ENCODE results near the gene KIF5C.

The KIF5C gene

GRCh38 chr2:149004836-149005235 is 129.8 kb downstream of the KIF5C start:
- TF ChIP-seq CTCF (conservative IDR thresholded peaks at IDR 0.05; ENCODE audit: low read depth, low read length), result no peak
- H3K4me3 ChIP-seq (ENCODE audit: low read depth, low read length), result no peak overlapping the region
- DNase-seq (ENCODE audit: low read depth), result peak; percentile 26

GRCh38 chr2:149005471-149006077 is 130.5 kb downstream of the KIF5C start:
- H3K4me3 ChIP-seq (ENCODE audit: low read depth, low read length), result no peak overlapping the region
- DNase-seq (ENCODE audit: low read depth), result peak; percentile 26
- no peak for TF ChIP-seq CTCF (conservative IDR thresholded peaks at IDR 0.05; ENCODE audit: low read depth, low read length)

DNA sequence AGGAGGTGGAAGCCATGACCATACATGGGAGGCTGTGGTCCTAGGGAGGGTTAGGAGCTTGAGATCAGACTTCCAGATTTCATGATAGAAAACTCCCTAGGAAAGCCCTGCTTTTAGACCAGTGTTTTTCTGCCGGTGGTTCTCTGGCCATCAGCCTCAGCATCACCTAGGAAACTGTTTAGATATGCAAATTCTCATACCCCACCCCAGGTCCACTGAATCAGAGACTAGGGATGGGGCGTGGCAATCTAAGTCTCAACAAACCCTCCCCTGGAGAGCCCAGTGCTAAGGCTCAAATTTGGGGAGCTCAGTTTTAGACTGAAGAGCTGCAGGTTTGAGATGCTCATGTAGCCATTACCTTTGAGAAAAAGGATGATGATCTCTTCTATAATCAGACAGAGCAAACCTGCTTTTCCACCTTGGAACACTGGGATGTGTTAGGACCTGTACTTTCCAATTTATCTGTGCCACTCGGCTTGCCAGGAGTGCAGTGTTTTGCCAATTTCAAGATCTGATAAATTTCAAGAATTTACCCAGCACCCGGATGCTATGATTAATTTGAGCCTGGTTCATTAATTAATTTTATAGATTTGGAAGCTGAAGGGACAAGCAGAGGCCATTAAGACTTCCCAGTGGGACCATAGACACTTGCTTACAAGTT is 132.0 kb downstream of the KIF5C start:
- DNase-seq (ENCODE audit: low read depth), result no peak
- no peak overlapping the region for H3K4me3 ChIP-seq (ENCODE audit: low read depth, low read length)
- TF ChIP-seq CTCF (conservative IDR thresholded peaks at IDR 0.05; ENCODE audit: low read depth, low read length), result no peak

DNA sequence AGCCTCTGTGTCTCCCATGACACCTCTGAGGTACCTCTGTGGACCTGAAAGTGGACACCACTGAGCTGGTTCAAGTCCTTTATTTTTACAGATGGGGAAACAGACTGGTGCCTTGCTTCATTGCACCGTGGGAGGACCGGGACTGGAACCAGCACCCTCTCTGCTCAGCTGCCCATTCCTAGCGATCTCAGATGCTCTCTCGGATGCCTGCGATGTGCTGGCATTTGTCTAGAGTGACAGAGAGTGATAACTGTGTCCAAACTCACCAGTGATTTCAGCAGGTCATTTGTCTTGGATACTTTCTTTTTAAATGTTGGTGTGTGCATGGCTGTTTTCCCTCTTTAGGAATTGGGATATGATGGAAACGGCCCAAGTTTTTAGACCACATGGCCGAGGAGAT is 133.4 kb downstream of the KIF5C start:
- no peak for DNase-seq (ENCODE audit: low read depth)
- no peak overlapping the region for H3K4me3 ChIP-seq (ENCODE audit: low read depth, low read length)
- no peak for TF ChIP-seq CTCF (conservative IDR thresholded peaks at IDR 0.05; ENCODE audit: low read depth, low read length)

GRCh38 chr2:149009576-149010461 is 134.8 kb downstream of the KIF5C start:
- TF ChIP-seq CTCF (conservative IDR thresholded peaks at IDR 0.05; ENCODE audit: low read depth, low read length), result no peak
- DNase-seq (ENCODE audit: low read depth), result no peak
- no peak overlapping the region for H3K4me3 ChIP-seq (ENCODE audit: low read depth, low read length)

GRCh38 chr2:149012545-149012944 is 137.5 kb downstream of the KIF5C start:
- H3K4me3 ChIP-seq (ENCODE audit: low read depth, low read length), result no peak overlapping the region
- DNase-seq (ENCODE audit: low read depth), result no peak
- TF ChIP-seq CTCF (conservative IDR thresholded peaks at IDR 0.05; ENCODE audit: low read depth, low read length), result no peak

Measured in choroid plexus epithelial cell (primary cell).